Measurements from ENCODE around the gene TRPM4.

Gene TRPM4

GRCh38 chr19:49243129-49243528 lies 85.5 kb downstream of the TRPM4 start:
- DNase-seq: no peak

- no peak for DNase-seq
These were observed 86.1 kb downstream of the TRPM4 start for GRCh38 chr19:49243726-49244125.

GRCh38 chr19:49244256-49244655 lies 86.7 kb downstream of the TRPM4 start:
- no peak for DNase-seq

GRCh38 chr19:49247676-49248075 lies 90.1 kb downstream of the TRPM4 start:
- no peak for DNase-seq

- no peak for DNase-seq
These were observed 92.3 kb downstream of the TRPM4 start for GRCh38 chr19:49249933-49250332.

- no peak for DNase-seq
These were observed 98.1 kb downstream of the TRPM4 start for GRCh38 chr19:49255674-49256073.

GRCh38 chr19:49256691-49257090 lies 99.1 kb downstream of the TRPM4 start:
- DNase-seq: no peak
